GM12872 (cell line): ENCODE measurements around the gene DNAJC15.

Experiments
- CTCF ChIP-seq: IDR thresholded peaks from 3 replicates; pipeline ENCODE4 v1.5.1; 2011; ENCODE audit warnings: low read depth, mild to moderate bottlenecking, low read length, moderate library complexity; ENCODE audit not compliant: insufficient read depth

The DNAJC15 gene

DNA sequence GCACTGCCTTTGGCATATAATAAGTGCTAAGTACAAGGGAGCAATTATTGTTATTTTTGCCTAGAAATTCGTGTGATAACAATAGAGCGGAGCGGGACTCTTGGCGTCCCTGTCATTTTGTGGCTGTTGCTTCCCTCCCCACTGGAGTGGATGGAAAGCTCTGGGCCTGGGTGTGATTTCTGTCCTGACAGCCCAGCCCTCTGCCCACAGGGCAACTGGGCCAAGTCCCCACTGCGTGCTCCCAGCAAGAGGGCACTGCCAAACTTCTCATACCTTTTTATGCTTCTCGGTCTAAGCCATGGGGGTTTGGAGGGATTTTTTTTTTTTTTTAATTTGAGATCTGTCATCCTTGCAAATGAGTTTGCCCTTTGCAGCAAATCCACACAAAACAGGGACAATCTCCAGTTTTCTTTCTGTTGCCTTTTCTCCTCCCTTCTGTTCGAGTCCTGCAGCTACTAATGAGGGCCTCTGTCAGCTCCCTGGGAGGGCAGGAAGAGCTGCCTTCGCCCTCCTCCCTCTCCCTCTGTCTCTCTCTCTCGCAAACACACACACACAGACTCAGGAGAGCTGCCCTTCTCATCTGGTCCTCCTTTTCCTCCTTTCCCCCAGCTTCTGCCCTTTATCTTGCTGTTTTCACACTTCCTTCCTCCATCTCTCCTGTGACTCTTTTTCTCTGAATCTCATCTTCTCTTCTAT is 103.9 kb downstream of the DNAJC15 start:
- TF ChIP-seq CTCF: no peak

- no peak for TF ChIP-seq CTCF
Observed at GRCh38 chr13:43127827-43128226, 104.4 kb downstream of the DNAJC15 start.

- TF ChIP-seq CTCF: no peak
Observed at GRCh38 chr13:43128504-43128961, 105.1 kb downstream of the DNAJC15 start.

- no peak for TF ChIP-seq CTCF
Observed at GRCh38 chr13:43129066-43129465, 105.7 kb downstream of the DNAJC15 start.

DNA sequence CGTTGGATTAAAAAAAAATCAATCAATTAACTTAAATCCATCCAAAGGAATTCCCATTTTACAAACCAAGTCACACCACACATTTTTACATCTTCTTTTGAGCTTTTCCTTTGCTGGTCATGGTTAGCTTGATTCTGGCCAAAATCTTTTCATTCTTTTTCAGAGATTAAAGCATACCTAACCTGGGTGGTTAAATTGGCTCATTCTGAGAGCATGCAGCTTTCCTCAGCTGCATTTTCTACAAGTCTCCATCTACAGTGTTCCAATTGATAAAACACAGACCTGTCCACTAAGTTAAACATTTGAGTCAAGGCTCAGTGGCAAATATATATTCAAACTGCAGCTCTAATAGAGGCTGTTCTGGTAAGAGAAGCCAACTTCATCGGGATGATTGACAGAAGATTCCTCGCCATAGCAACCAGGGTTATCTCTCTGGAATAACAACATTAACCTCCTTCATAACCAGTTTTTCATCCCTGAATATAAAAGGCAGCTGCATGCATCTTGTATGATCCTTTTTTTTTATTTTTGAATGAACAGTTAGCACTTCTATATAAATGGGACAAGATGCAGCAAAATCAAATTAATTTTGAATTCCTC is 106.2 kb downstream of the DNAJC15 start:
- TF ChIP-seq CTCF: no peak

- peak; percentile 39; the same call in 2 of the 3 replicates for TF ChIP-seq CTCF
Observed at GRCh38 chr13:43132257-43132656, 108.9 kb downstream of the DNAJC15 start.

DNA sequence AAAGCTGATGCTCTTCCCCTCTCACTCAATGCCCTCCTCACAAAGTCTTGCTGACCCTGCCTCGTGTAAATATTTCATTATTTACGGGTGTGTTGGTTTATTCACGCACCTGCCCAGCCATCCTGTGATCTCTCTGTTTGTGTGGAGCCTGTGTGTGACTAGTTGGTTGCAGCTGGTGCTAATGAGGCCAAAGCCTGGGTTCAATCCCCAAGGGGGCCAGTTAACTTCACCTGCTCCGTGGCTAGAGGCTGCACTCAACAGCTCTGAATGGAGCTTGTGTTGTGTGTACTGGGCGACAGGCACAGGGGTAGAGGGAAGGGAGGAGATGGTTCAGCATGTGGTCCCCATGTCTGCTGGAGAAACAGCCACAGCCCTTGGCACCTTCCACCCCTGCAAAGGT is 109.5 kb downstream of the DNAJC15 start:
- no peak for TF ChIP-seq CTCF
